ENCODE results near the gene TJP3.
"Not testable (repeated sequence)": the region's sequence is repeated elsewhere in the genome, so short reads cannot be mapped to it uniquely, and the experiment has no call there.

The TJP3 gene

GRCh38 chr19:3664879-3665642 lies 43.1 kb upstream of the TJP3 start:
- Histone ChIP-seq H3K4me2 (ENCODE audit: low read length) (peak overlapping the region; percentile 93), H4K20me1 (ENCODE audit: control insufficient read depth, insufficient read depth, low read depth, low read length) (no peaks in the 10 kb centered on the region), H3K27ac (ENCODE audit: low read depth, low read length) (peak overlapping the region; percentile 65), H3K4me3 (ENCODE audit: low read length) (peak overlapping the region; percentile 69), H3K4me1 (ENCODE audit: control insufficient read depth, low read length) (peaks cover 23% of the 10 kb centered on the region), H3K9me3 (ENCODE audit: control insufficient read depth, insufficient read depth, low read length) (no peaks in the 10 kb centered on the region), H3F3A (ENCODE audit: control insufficient read depth, insufficient read depth) (no peaks in the 10 kb centered on the region), H3K79me2 (ENCODE audit: control insufficient read depth, low read length) (no peaks in the 10 kb centered on the region), H3K9me2 (replicated peaks; ENCODE audit: control insufficient read depth, low read length) (no peaks in the 10 kb centered on the region), H3K27me3 (ENCODE audit: control insufficient read depth, low read length) (no peaks in the 10 kb centered on the region), H3K36me3 (ENCODE audit: control insufficient read depth, low read length) (peaks cover 2% of the 10 kb centered on the region; the same call in 1 of the 2 replicates)
- no peak for TF ChIP-seq EZH2phosphoT487 (IDR thresholded peaks at IDR 0.05; ENCODE audit: borderline replicate concordance, low read length)
- TF ChIP-seq CTCF (IDR thresholded peaks at IDR 0.05; ENCODE audit: low read depth, low read length, poor library complexity, severe bottlenecking): no peak

- Histone ChIP-seq H3K27ac (ENCODE audit: low read depth, low read length) (peak overlapping the region; percentile 65), H3K4me2 (ENCODE audit: low read length) (peak overlapping the region; percentile 93), H3K9me2 (replicated peaks; ENCODE audit: control insufficient read depth, low read length) (no peaks in the 10 kb centered on the region), H3F3A (ENCODE audit: control insufficient read depth, insufficient read depth) (no peaks in the 10 kb centered on the region), H3K27me3 (ENCODE audit: control insufficient read depth, low read length) (peaks cover 4% of the 10 kb centered on the region), H3K9me3 (ENCODE audit: control insufficient read depth, insufficient read depth, low read length) (no peaks in the 10 kb centered on the region), H4K20me1 (ENCODE audit: control insufficient read depth, insufficient read depth, low read depth, low read length) (0 out of 2 replicates have a peak, but pooled peaks cover 2% of the 10 kb centered on the region), H3K36me3 (ENCODE audit: control insufficient read depth, low read length) (peaks cover 2% of the 10 kb centered on the region; the same call in 1 of the 2 replicates), H3K4me3 (ENCODE audit: low read length) (peak overlapping the region; percentile 69), H3K79me2 (ENCODE audit: control insufficient read depth, low read length) (no peaks in the 10 kb centered on the region), H3K4me1 (ENCODE audit: control insufficient read depth, low read length) (peaks cover 24% of the 10 kb centered on the region)
- no peak for TF ChIP-seq EZH2phosphoT487 (IDR thresholded peaks at IDR 0.05; ENCODE audit: borderline replicate concordance, low read length)
- TF ChIP-seq CTCF (IDR thresholded peaks at IDR 0.05; ENCODE audit: low read depth, low read length, poor library complexity, severe bottlenecking): peak; percentile 97
These were observed 42.3 kb upstream of the TJP3 start for GRCh38 chr19:3665681-3666544.

- H4K20me1 ChIP-seq (ENCODE audit: control insufficient read depth, insufficient read depth, low read depth, low read length); H3K36me3 ChIP-seq (ENCODE audit: control insufficient read depth, low read length); H3K27me3 ChIP-seq (ENCODE audit: control insufficient read depth, low read length): not testable (repeated sequence)
These were observed 41.7 kb upstream of the TJP3 start for GRCh38 chr19:3666545-3666856.

More at GRCh38 chr19:3666545-3666856, 41.7 kb upstream of the TJP3 start:
- H3K79me2 ChIP-seq (ENCODE audit: control insufficient read depth, low read length); H3K9me2 ChIP-seq (replicated peaks; ENCODE audit: control insufficient read depth, low read length); H3F3A ChIP-seq (ENCODE audit: control insufficient read depth, insufficient read depth); H3K27ac ChIP-seq (ENCODE audit: low read depth, low read length); H3K9me3 ChIP-seq (ENCODE audit: control insufficient read depth, insufficient read depth, low read length); H3K4me3 ChIP-seq (ENCODE audit: low read length); H3K4me2 ChIP-seq (ENCODE audit: low read length): not testable (repeated sequence)
- peaks cover 30% of the 10 kb centered on the region for H3K4me1 ChIP-seq (ENCODE audit: control insufficient read depth, low read length)

Data from DOHH2 (cell line).